Endodermal cell (in vitro differentiated cells): Measurements from ENCODE around the gene BRSK2. TPM values are rescaled to one million over a fixed set of nuclear protein-coding genes. Genes with fewer than 3 reads are reported as not detected.

Experiments
- DNase-seq: peaks from one replicate; pipeline ENCODE4 v3.0.0-alpha.2; 2017
- H3K27ac ChIP-seq: 2 replicates; pipeline ENCODE4 v1.5.1; 2013; ENCODE audit warnings: mild to moderate bottlenecking, low read depth, low read length, moderate library complexity
- H3K27me3 ChIP-seq: 2 replicates; pipeline ENCODE4 v1.6.1; 2013; ENCODE audit warnings: mild to moderate bottlenecking, low read length, moderate library complexity; ENCODE audit not compliant: insufficient read depth, control insufficient read depth, poor library complexity, severe bottlenecking
- H3K36me3 ChIP-seq: 2 replicates; pipeline ENCODE4 v1.7.0; 2013; ENCODE audit warnings: mild to moderate bottlenecking, low read length, moderate library complexity; ENCODE audit not compliant: control insufficient read depth, insufficient read depth
- H3K4me1 ChIP-seq: one replicate; pipeline ENCODE4 v1.7.0; 2013; ENCODE audit warnings: low read length; ENCODE audit not compliant: control insufficient read depth, insufficient read depth
- H3K4me3 ChIP-seq: 2 replicates; pipeline ENCODE4 v1.5.1; 2013; ENCODE audit warnings: mild to moderate bottlenecking, low read length, moderate library complexity
- H3K9ac ChIP-seq: 2 replicates; pipeline ENCODE4 v1.6.1; 2013; ENCODE audit warnings: mild to moderate bottlenecking, low read length, moderate library complexity; ENCODE audit not compliant: poor library complexity, severe bottlenecking; ENCODE audit errors: extremely low read depth
- H3K9me3 ChIP-seq: 2 replicates; pipeline ENCODE4 v1.6.1; 2013; ENCODE audit warnings: mild to moderate bottlenecking, low read length, moderate library complexity; ENCODE audit not compliant: control insufficient read depth
- H3K27ac Mint-ChIP-seq: 2 replicates; pipeline ENCODE4 v1.8.0; 2020; ENCODE audit warnings: mixed read lengths
- H3K27me3 Mint-ChIP-seq: 2 replicates; pipeline ENCODE4 v1.8.0; 2021; ENCODE audit warnings: mild to moderate bottlenecking, mixed read lengths; ENCODE audit not compliant: insufficient read depth
- H3K36me3 Mint-ChIP-seq: 2 replicates; pipeline ENCODE4 v1.8.0; 2020; ENCODE audit warnings: low read depth, mixed read lengths
- H3K4me1 Mint-ChIP-seq: 2 replicates; pipeline ENCODE4 v1.8.0; 2020; ENCODE audit warnings: mixed read lengths
- H3K4me3 Mint-ChIP-seq: 2 replicates; pipeline ENCODE4 v1.8.0; 2020; ENCODE audit warnings: mild to moderate bottlenecking, moderate library complexity, mixed read lengths
- H3K9me3 Mint-ChIP-seq: 2 replicates; pipeline ENCODE4 v1.8.0; 2020; ENCODE audit warnings: mild to moderate bottlenecking, mixed read lengths
- WGBS, 2 experiments: methylation state at CpG; one replicate each; pipeline versions ENCODE4 v1.1.5 to v1.1.7; 2013; ENCODE audit warnings: missing lambda C conversion rate in 2 of 2, mixed read lengths in 1 of 2; ENCODE audit not compliant: insufficient coverage in 1 of 2, insufficient read length in 1 of 2; 5-methylcytosine and 5-hydroxymethylcytosine counted together
- total RNA-seq, 2 donors: library from RNA; stranded (reverse); fragmentation: NEBNext Ultra II Directional in 1 of 2; extraction: Animal tissue kit (Norgen Biotek cat#: 25700) in 1 of 2; gene quantifications; 2 replicates in 1 of 2; 3 replicates in 1 of 2; pipeline ENCODE4 v1.2.1, GENCODE V29; 2021
- TF ChIP-seq, protein P1 (sequence below): fragments of 200-600 bp; sonication (generic); conservative IDR thresholded peaks from 2 replicates; pipeline ENCODE4 v1.5.0; 2021; ENCODE audit warnings: antibody characterized with exemption, mild to moderate bottlenecking

The BRSK2 gene
- total RNA-seq, 2 donors from 2014 or later: 9.4 to 10.3 TPM

DNA sequence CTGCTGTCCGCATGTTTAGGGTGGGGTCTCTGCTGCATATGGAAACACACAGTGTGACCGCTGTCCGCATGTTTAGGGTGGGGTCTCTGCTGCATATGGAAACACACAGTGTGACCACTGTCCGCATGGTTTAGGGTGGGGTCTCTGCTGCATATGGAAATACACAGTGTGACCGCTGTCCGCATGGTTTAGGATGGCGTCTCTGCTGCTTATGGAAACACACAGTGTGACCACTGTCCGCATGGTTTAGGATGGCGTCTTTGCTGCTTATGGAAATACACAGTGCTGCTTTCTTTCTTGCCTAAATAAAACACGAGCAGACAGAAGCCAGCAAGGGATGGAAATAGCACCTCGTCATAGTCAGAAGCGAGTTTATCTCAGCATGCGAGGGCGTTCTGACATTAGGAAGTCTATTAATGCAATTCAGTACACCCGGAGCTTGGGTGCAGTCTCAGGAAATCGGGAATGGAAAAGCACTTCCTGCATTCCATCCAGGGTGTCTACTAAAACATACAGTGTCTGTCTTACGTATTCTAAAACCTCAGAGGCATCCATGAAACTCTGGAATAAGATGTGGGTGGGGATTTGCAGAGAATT, 47.7 kb upstream of the BRSK2 start:
- no peaks in the 10 kb centered on the region for H3K36me3 ChIP-seq
- no peaks in the 10 kb centered on the region for H3K4me1 ChIP-seq
- H3K36me3 Mint-ChIP-seq: no peaks in the 10 kb centered on the region

DNA sequence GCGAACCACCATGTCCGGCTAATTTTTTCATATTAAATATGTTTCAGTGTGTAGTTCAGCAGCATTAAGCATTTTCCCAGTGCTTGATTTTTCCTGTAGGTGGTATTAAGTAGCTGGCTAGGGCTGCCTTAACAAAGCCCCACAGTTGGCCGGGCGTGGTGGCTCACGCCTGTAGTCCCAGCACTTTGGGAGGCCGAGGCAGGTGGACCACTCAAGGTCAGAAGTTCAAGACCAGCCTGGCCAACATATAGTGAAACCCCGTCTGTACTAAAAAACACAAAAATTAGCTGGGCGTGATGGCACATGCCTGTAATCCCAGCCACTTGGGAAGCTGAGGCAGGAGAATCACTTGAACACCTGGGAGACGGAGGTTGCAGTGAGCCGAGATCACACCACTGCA, 46.8 kb upstream of the BRSK2 start:
- Mint-ChIP-seq H3K4me3 (no peak overlapping the region), H3K27ac (no peak overlapping the region), H3K36me3 (no peaks in the 10 kb centered on the region), H3K4me1 (no peaks in the 10 kb centered on the region), H3K9me3 (peaks cover 2% of the 10 kb centered on the region), H3K27me3 (peaks cover 10% of the 10 kb centered on the region)
- Histone ChIP-seq H3K27me3 (peaks cover 12% of the 10 kb centered on the region), H3K4me3 (no peak overlapping the region), H3K4me1 (no peaks in the 10 kb centered on the region), H3K9ac (no peak overlapping the region), H3K27ac (no peak overlapping the region), H3K9me3 (no peaks in the 10 kb centered on the region), H3K36me3 (no peaks in the 10 kb centered on the region)
- WGBS, 2 experiments: 95 to 96% methylated on average over 8 to 10 of the region's 10 CpGs
- TF ChIP-seq, protein P1, sequence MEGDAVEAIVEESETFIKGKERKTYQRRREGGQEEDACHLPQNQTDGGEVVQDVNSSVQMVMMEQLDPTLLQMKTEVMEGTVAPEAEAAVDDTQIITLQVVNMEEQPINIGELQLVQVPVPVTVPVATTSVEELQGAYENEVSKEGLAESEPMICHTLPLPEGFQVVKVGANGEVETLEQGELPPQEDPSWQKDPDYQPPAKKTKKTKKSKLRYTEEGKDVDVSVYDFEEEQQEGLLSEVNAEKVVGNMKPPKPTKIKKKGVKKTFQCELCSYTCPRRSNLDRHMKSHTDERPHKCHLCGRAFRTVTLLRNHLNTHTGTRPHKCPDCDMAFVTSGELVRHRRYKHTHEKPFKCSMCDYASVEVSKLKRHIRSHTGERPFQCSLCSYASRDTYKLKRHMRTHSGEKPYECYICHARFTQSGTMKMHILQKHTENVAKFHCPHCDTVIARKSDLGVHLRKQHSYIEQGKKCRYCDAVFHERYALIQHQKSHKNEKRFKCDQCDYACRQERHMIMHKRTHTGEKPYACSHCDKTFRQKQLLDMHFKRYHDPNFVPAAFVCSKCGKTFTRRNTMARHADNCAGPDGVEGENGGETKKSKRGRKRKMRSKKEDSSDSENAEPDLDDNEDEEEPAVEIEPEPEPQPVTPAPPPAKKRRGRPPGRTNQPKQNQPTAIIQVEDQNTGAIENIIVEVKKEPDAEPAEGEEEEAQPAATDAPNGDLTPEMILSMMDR: no peak
- no peak for DNase-seq

More for the DNA sequence above, 47.7 kb upstream of the BRSK2 start:
- no peak overlapping the region for H3K27ac Mint-ChIP-seq
- peaks cover 2% of the 10 kb centered on the region for H3K9me3 Mint-ChIP-seq
- DNase-seq: no peak
- Histone ChIP-seq H3K9ac (no peak overlapping the region), H3K4me3 (no peak overlapping the region), H3K27ac (no peak overlapping the region), H3K9me3 (no peaks in the 10 kb centered on the region), H3K27me3 (peaks cover 21% of the 10 kb centered on the region)
- TF ChIP-seq, protein P1: no peak
- H3K27me3 Mint-ChIP-seq: peaks cover 10% of the 10 kb centered on the region
- H3K4me1 Mint-ChIP-seq: no peaks in the 10 kb centered on the region
- H3K4me3 Mint-ChIP-seq: no peak overlapping the region
- WGBS, 2 experiments: 85 to 88% methylated on average over 14 to 15 of the region's 17 CpGs

DNA sequence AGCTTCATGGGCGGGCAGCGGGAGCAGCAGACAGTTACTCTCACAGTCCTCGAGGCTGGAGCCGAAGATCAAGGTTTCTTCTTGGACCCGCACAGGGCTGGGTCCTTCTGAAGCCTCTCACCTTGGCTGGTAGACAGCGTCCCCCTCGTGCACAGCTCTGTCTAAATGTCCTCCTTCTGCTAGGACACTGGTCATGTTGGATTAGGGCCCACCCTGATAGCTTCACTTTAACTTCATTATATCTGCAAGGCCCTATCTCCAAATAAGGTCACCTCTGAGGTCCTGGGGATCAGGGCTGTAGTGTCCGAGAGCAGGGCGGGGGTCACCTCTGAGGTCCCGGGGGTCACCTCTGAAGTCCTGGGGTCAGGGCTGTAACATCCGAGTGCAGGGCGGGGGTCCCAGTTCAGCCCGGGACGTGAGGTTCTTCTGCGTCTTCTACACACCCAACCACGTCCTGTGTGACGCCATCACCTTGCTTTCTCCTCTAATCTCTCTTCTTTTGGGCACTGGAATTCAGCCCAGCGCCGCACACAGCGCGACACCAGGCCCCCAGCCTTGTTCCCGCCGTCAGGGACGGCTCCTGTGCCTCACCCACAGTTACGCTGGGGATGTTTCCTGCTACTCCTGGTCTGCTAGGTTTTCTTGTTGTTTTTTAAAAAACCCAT, 46.2 kb upstream of the BRSK2 start:
- Histone ChIP-seq H3K36me3 (no peaks in the 10 kb centered on the region), H3K27ac (no peak overlapping the region), H3K9ac (no peak overlapping the region), H3K4me3 (no peak overlapping the region), H3K9me3 (no peaks in the 10 kb centered on the region), H3K27me3 (peaks cover 6% of the 10 kb centered on the region), H3K4me1 (no peaks in the 10 kb centered on the region)
- Mint-ChIP-seq H3K4me1 (no peaks in the 10 kb centered on the region), H3K9me3 (no peaks in the 10 kb centered on the region), H3K4me3 (no peak overlapping the region), H3K36me3 (no peaks in the 10 kb centered on the region), H3K27me3 (peaks cover 10% of the 10 kb centered on the region), H3K27ac (no peak overlapping the region)
- WGBS, 2 experiments: 92 to 95% methylated on average over 25 of the region's 25 CpGs
- TF ChIP-seq, protein P1: no peak
- DNase-seq: no peak
